ENCODE results near the gene GREB1L.

- TF ChIP-seq CTCF (IDR thresholded peaks at IDR 0.05): no peak
- TF ChIP-seq POLR2A (IDR thresholded peaks at IDR 0.05): no peak
Measured at GRCh38 chr18:21461460-21461859, 219.4 kb downstream of the GREB1L start.
